Forelimb muscle (tissue), 1 donor: ENCODE data around the gene PODNL1. TPM values are rescaled to one million over a fixed set of nuclear protein-coding genes. Genes with fewer than 3 reads are reported as not detected.
A peak's percentile ranks its signal among the peaks of the same experiment; 100 is the strongest.
"Not testable (repeated sequence)": the region's sequence is repeated elsewhere in the genome, so short reads cannot be mapped to it uniquely, and the experiment has no call there.

Source experiments
- DNase-seq: peaks from one replicate; pipeline ENCODE4 v3.0.0-alpha.2; 2013; ENCODE audit warnings: low read depth
- polyA plus RNA-seq: library from polyadenylated mRNA; unstranded; fragments of 120-200 nt; gene quantifications from one replicate; pipeline ENCODE4 v1.2.1, GENCODE V29; 2013; ENCODE audit not compliant: insufficient read length

Gene PODNL1
- polyA plus RNA-seq, 1 donor: 0.75 TPM

GRCh38 chr19:13926715-13927114 is 11.5 kb downstream of the PODNL1 start:
- no peak for DNase-seq

GRCh38 chr19:13926010-13926409 is 12.2 kb downstream of the PODNL1 start:
- no peak for DNase-seq

- no peak for DNase-seq
Measured at GRCh38 chr19:13923194-13923987, 14.8 kb downstream of the PODNL1 start.

- DNase-seq: not testable (repeated sequence)
Measured at GRCh38 chr19:13922118-13922517, 16.1 kb downstream of the PODNL1 start.

- no peak for DNase-seq
Measured at GRCh38 chr19:13920940-13921747, 17.1 kb downstream of the PODNL1 start.

- no peak for DNase-seq
Measured at GRCh38 chr19:13920524-13920923, 17.7 kb downstream of the PODNL1 start.

GRCh38 chr19:13918726-13919411 is 19.3 kb downstream of the PODNL1 start:
- DNase-seq: no peak

- DNase-seq: no peak
Measured at GRCh38 chr19:13917888-13918406, 20.3 kb downstream of the PODNL1 start.

GRCh38 chr19:13914777-13915176 is 23.4 kb downstream of the PODNL1 start:
- no peak for DNase-seq

GRCh38 chr19:13913352-13913751 is 24.9 kb downstream of the PODNL1 start:
- no peak for DNase-seq

GRCh38 chr19:13909430-13909829 is 28.8 kb downstream of the PODNL1 start:
- DNase-seq: no peak

- DNase-seq: no peak
Measured at GRCh38 chr19:13908674-13909073, 29.5 kb downstream of the PODNL1 start.

GRCh38 chr19:13906910-13907309 is 31.3 kb downstream of the PODNL1 start:
- no peak for DNase-seq

- DNase-seq: no peak
Measured at GRCh38 chr19:13906521-13906904, 31.7 kb downstream of the PODNL1 start.

GRCh38 chr19:13905634-13906520 is 32.3 kb downstream of the PODNL1 start, which contains the start of the genes BRME1 and CC2D1A:
Gene BRME1, minus strand, starts transcription at chr19:13906117. Its CDS starts 1,225 bp downstream, at chr19:13904892.
Gene CC2D1A, plus strand, starts transcription at chr19:13906201. Its CDS starts 241 bp downstream, at chr19:13906442.
- peak; percentile 67 for DNase-seq

- DNase-seq: no peak
Measured at GRCh38 chr19:13902993-13903555, 35.1 kb downstream of the PODNL1 start.

GRCh38 chr19:13899912-13900584 is 38.2 kb downstream of the PODNL1 start:
- no peak for DNase-seq

- DNase-seq: no peak
Measured at GRCh38 chr19:13899393-13899792, 38.8 kb downstream of the PODNL1 start.

GRCh38 chr19:13896227-13896626 is 42.0 kb downstream of the PODNL1 start:
- DNase-seq: no peak

GRCh38 chr19:13894552-13894951 is 43.7 kb downstream of the PODNL1 start:
- no peak for DNase-seq
